ENCODE results near the gene BDH1.

DNA sequence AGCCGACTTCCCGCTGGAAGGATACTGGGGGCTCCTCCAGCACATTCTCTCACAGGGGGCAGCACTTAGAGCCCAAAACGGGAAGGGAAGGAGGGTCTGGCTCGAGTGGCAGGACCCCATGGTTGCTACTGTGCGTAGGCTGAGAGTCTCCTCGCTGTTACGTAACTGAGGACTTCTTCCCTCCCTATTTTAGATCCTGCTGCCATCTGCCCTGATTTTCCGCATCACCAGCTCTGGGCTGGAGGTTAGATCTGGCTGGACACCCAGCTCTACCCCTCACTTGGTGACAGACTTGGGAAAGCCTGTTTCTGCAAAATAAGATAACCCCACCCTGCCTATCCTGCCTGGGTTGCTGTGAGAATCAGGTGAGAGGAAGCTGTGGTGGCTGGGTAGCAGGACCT is 47.7 kb downstream of the BDH1 start:
- TF ChIP-seq, protein P1, sequence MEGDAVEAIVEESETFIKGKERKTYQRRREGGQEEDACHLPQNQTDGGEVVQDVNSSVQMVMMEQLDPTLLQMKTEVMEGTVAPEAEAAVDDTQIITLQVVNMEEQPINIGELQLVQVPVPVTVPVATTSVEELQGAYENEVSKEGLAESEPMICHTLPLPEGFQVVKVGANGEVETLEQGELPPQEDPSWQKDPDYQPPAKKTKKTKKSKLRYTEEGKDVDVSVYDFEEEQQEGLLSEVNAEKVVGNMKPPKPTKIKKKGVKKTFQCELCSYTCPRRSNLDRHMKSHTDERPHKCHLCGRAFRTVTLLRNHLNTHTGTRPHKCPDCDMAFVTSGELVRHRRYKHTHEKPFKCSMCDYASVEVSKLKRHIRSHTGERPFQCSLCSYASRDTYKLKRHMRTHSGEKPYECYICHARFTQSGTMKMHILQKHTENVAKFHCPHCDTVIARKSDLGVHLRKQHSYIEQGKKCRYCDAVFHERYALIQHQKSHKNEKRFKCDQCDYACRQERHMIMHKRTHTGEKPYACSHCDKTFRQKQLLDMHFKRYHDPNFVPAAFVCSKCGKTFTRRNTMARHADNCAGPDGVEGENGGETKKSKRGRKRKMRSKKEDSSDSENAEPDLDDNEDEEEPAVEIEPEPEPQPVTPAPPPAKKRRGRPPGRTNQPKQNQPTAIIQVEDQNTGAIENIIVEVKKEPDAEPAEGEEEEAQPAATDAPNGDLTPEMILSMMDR (conservative IDR thresholded peaks at IDR 0.05; ENCODE audit: low read length) = no peak
- TF ChIP-seq EZH2phosphoT487 (IDR thresholded peaks at IDR 0.05; ENCODE audit: borderline replicate concordance) = no peak
